ENCODE data around the gene DOK1. TPM values are rescaled to one million over a fixed set of nuclear protein-coding genes. Genes with fewer than 3 reads are reported as not detected.

DOK1 gene
- total RNA-seq, 2 donors from 2014 or later: 20.9 to 26.5 TPM

- Histone ChIP-seq H3K9me3 (no peaks in the 10 kb centered on the region), H3K4me3 (no peak overlapping the region), H3K9ac (ENCODE audit: low read depth in 2 of 2, low read length in 2 of 2) (no peak overlapping the region), H3K36me3 (peaks cover under 1% of the 10 kb centered on the region), H3K4me1 (peaks cover 19% of the 10 kb centered on the region), H3K27ac (no peak overlapping the region), H3K27me3 (peaks cover 51% of the 10 kb centered on the region)
- intact Hi-C loops (cut with DNase I): no loop called here
- no peak for DNase-seq
- no peak for TF ChIP-seq CTCF (IDR thresholded peaks at IDR 0.05)
These were observed 44.2 kb upstream of the DOK1 start for GRCh38 chr2:74510272-74510671.

GRCh38 chr2:74511104-74511989, 43.2 kb upstream of the DOK1 start:
- Histone ChIP-seq H3K9ac (ENCODE audit: low read depth in 2 of 2, low read length in 2 of 2) (no peak overlapping the region), H3K27ac (no peak overlapping the region), H3K4me3 (no peak overlapping the region), H3K27me3 (peaks cover 62% of the 10 kb centered on the region), H3K4me1 (peaks cover 21% of the 10 kb centered on the region), H3K9me3 (no peaks in the 10 kb centered on the region), H3K36me3 (no peaks in the 10 kb centered on the region)
- DNase-seq: no peak
- TF ChIP-seq CTCF (IDR thresholded peaks at IDR 0.05): no peak
- intact Hi-C loops (cut with DNase I): no loop called here

- Histone ChIP-seq H3K27ac (no peak overlapping the region), H3K36me3 (no peaks in the 10 kb centered on the region), H3K9me3 (no peaks in the 10 kb centered on the region), H3K9ac (ENCODE audit: low read depth in 2 of 2, low read length in 2 of 2) (no peak overlapping the region), H3K4me3 (no peak overlapping the region), H3K4me1 (peaks cover 18% of the 10 kb centered on the region), H3K27me3 (peaks cover 67% of the 10 kb centered on the region)
- no peak for TF ChIP-seq CTCF (IDR thresholded peaks at IDR 0.05)
- intact Hi-C loops (cut with DNase I): no loop called here
- no peak for DNase-seq
These were observed 41.5 kb upstream of the DOK1 start for GRCh38 chr2:74512744-74513604.

GRCh38 chr2:74513605-74514367, 40.7 kb upstream of the DOK1 start:
- H3K27me3 ChIP-seq: peaks cover 67% of the 10 kb centered on the region
- no peak overlapping the region for H3K9ac ChIP-seq (ENCODE audit: low read depth in 2 of 2, low read length in 2 of 2)
- H3K4me1 ChIP-seq: peaks cover 18% of the 10 kb centered on the region
- H3K4me3 ChIP-seq: no peak overlapping the region
- no peak for DNase-seq
- no peaks in the 10 kb centered on the region for H3K9me3 ChIP-seq
- intact Hi-C loops (cut with DNase I): no loop called here
- no peak for TF ChIP-seq CTCF (IDR thresholded peaks at IDR 0.05)
- no peaks in the 10 kb centered on the region for H3K36me3 ChIP-seq
- H3K27ac ChIP-seq: no peak overlapping the region
